Epidermal melanocyte (primary cell): ENCODE measurements around the gene GPRC5D.

ENCODE experiments used
- DNase-seq: peaks from one replicate; pipeline ENCODE4 v3.0.0; 2011; ENCODE audit warnings: low spot score; ENCODE audit not compliant: insufficient read length

GPRC5D gene

GRCh38 chr12:12938541-12938940 is 13.4 kb downstream of the GPRC5D start:
- DNase-seq = no peak

GRCh38 chr12:12936983-12937491 is 14.9 kb downstream of the GPRC5D start:
- no peak for DNase-seq

- DNase-seq = no peak
Observed at GRCh38 chr12:12934556-12934955, 17.4 kb downstream of the GPRC5D start.

- no peak for DNase-seq
Observed at GRCh38 chr12:12933742-12934141, 18.2 kb downstream of the GPRC5D start.

- DNase-seq = no peak
Observed at GRCh38 chr12:12930633-12931219, 21.2 kb downstream of the GPRC5D start.

GRCh38 chr12:12929696-12930095 is 22.3 kb downstream of the GPRC5D start:
- DNase-seq = no peak

GRCh38 chr12:12927211-12928079 is 24.5 kb downstream of the GPRC5D start:
- peak; percentile 18 for DNase-seq

GRCh38 chr12:12926571-12927071 is 25.3 kb downstream of the GPRC5D start:
- no peak for DNase-seq

- DNase-seq = peak; percentile 61
Observed at GRCh38 chr12:12925388-12925787, 26.6 kb downstream of the GPRC5D start.

GRCh38 chr12:12924169-12924568 is 27.8 kb downstream of the GPRC5D start:
- DNase-seq = no peak

- DNase-seq = no peak
Observed at GRCh38 chr12:12922978-12923377, 29.0 kb downstream of the GPRC5D start.

GRCh38 chr12:12922191-12922616 is 29.8 kb downstream of the GPRC5D start:
- DNase-seq = peak; percentile 74

GRCh38 chr12:12919666-12920435 is 32.1 kb downstream of the GPRC5D start:
- DNase-seq = no peak

GRCh38 chr12:12918781-12919389 is 33.1 kb downstream of the GPRC5D start:
- no peak for DNase-seq

- no peak for DNase-seq
Observed at GRCh38 chr12:12917517-12917916, 34.5 kb downstream of the GPRC5D start.

GRCh38 chr12:12916135-12916944 is 35.6 kb downstream of the GPRC5D start:
- peak; percentile 57 for DNase-seq

GRCh38 chr12:12915656-12916055 is 36.3 kb downstream of the GPRC5D start:
- DNase-seq = no peak

GRCh38 chr12:12912711-12913110 is 39.3 kb downstream of the GPRC5D start:
- DNase-seq = no peak

GRCh38 chr12:12909995-12910420 is 42.0 kb downstream of the GPRC5D start:
- DNase-seq = no peak
